Measurements from ENCODE around the gene DNHD1. TPM values are rescaled to one million over a fixed set of nuclear protein-coding genes. Genes with fewer than 3 reads are reported as not detected.

Gene DNHD1
- total and polyA plus RNA-seq, 2 of the 8 experiments (the other 6 are each of a cell fraction or from before 2014, with no cell fraction given): 5.0 to 6.8 TPM

DNA sequence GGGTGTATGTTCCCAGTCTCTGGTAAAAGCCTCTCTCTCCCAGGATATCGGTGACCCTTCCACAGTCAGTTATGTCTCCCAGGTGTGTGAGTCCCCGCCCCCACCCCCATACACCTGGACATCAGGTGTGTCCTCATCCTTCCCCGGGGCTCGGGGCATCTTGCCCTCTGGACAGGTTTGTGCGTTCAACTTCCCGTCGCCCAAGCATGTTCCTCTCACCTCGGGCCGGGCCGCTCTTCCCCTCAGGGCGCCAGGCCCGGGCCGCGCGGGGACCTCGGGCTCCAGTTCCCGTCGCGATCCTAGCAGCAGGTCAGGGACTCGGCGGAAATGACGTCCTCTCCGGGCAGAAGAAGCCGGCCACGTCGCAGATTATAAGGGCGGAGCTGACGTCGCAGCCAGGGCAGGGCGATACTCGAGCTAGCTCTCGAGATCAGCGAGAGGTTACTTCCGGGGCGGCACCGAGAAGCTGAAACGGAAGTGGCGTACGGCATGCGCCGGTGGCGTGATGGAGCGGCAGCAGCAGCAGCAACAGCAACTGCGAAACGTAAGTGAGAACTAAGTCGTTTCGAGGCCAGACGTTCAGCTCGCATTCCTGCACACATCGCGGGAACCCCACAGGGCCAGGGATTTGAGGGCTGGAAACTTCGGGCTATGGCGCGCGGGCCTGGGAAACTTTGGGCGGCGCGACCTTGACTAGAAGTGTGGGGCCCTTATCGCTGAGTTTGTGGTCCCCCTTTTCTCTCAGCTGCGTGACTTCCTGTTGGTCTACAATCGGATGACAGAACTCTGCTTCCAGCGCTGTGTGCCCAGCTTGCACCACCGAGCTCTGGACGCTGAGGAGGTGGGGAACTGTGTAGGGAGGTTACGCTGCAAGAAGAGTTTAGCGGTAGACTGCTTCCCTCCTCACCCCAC is 15.8 kb upstream of the DNHD1 start, which contains the start of the genes ARFIP2 and TIMM10B:
ARFIP2 (minus strand) TSS at position 320 of the 912 bp plus-strand sequence. CDS start 910 bp downstream, outside the sequence.
TIMM10B (plus strand) TSS at position 490 of the 912 bp plus-strand sequence; CDS start at position 506, 16 bp downstream.
- Histone ChIP-seq H3K4me2 (ENCODE audit: insufficient read depth in 1 of 2, low read depth in 2 of 2, low read length in 2 of 2) (peak within 1 kb of the TSS; percentile 97 to 99), H3K23ac (ENCODE audit: insufficient read length) (no peak within 1 kb of the TSS), H3K36me3 (ENCODE audit: control insufficient read depth in 2 of 4, insufficient read depth in 4 of 4, low read length in 3 of 4) (peaks cover 22 to 71% (median 43%) of the 10 kb centered on the region in 4 experiments), H3K4ac (replicated peaks; ENCODE audit: insufficient read length, low read depth, low read length) (peak within 1 kb of the TSS; percentile 41), H2AFZ (ENCODE audit: low read length) (peak within 1 kb of the TSS; percentile 0; the same call in 1 of the 2 replicates), H4K8ac (ENCODE audit: extremely low read depth, insufficient read depth, low read length) (peak within 1 kb of the TSS; percentile 94), H3K9me3 (ENCODE audit: insufficient read depth in 2 of 2, low read depth in 1 of 2, low read length in 1 of 2) (no peaks in the 10 kb centered on the region), H3K18ac (ENCODE audit: extremely low read depth, low read length) (peak within 1 kb of the TSS; percentile 81; the same call in 1 of the 2 replicates), H3K27ac (ENCODE audit: low read depth, low read length) (peak within 1 kb of the TSS; percentile 93), H4K5ac (ENCODE audit: insufficient read length, low read depth, low read length) (peak within 1 kb of the TSS; percentile 74), H4K20me1 (replicated peaks in 1 of 2; ENCODE audit: control insufficient read depth in 1 of 2, insufficient read depth in 2 of 2, low read length in 2 of 2) (peaks cover 1 to 12% of the 10 kb centered on the region in 2 experiments), H4K91ac (replicated peaks; ENCODE audit: insufficient read length, low read length) (peak within 1 kb of the TSS; percentile 78), H3K79me2 (ENCODE audit: control insufficient read depth in 1 of 2, insufficient read depth in 2 of 2, low read length in 2 of 2) (peaks cover 14 to 39% of the 10 kb centered on the region in 2 experiments), H3K23me2 (ENCODE audit: low read depth, low read length) (peaks cover 11% of the 10 kb centered on the region), H2AK5ac (ENCODE audit: low read depth, low read length) (peak within 1 kb of the TSS; percentile 91), H3K4me1 (replicated peaks in 1 of 4; ENCODE audit: control insufficient read depth in 3 of 4, insufficient read depth in 4 of 4, low read length in 3 of 4) (peaks cover 4 to 13% (median 5%) of the 10 kb centered on the region in 4 experiments), H3K4me3 (ENCODE audit: extremely low read depth in 1 of 4, insufficient read depth in 2 of 4, low read depth in 3 of 4, low read length in 4 of 4) (peak within 1 kb of the TSS; percentile 89 to 100 (median 100)), H3K56ac (replicated peaks; ENCODE audit: insufficient read length, low read depth, low read length) (peak within 1 kb of the TSS; percentile 70), H3K14ac (ENCODE audit: insufficient read length) (no peak within 1 kb of the TSS), H2BK15ac (ENCODE audit: low read length) (0 out of 2 replicates have a peak within 1 kb of the TSS, but pooled peaks have one; percentile 67), H3K9ac (replicated peaks in 1 of 4; ENCODE audit: extremely low read depth in 1 of 4, low read depth in 3 of 4, low read length in 3 of 4) (peak within 1 kb of the TSS; percentile 95 to 98 (median 97)), H3K27me3 (replicated peaks in 1 of 4; ENCODE audit: control insufficient read depth in 3 of 4, extremely low read depth in 1 of 4, insufficient read depth in 3 of 4, low read length in 3 of 4) (no peaks in the 10 kb centered on the region), H2BK12ac (ENCODE audit: low read depth, low read length) (peak within 1 kb of the TSS; percentile 94), H2BK120ac (replicated peaks; ENCODE audit: low read depth, low read length) (no peak within 1 kb of the TSS), H2BK20ac (ENCODE audit: low read length) (no peak within 1 kb of the TSS), H3K79me1 (ENCODE audit: low read depth, low read length) (peaks cover 14% of the 10 kb centered on the region), H2BK5ac (ENCODE audit: low read depth, low read length) (peak within 1 kb of the TSS; percentile 92)
- FAIRE-seq (peak; percentile 73), DNase-seq (ENCODE audit: low read depth in 1 of 2, low spot score in 2 of 2) (peak; percentile 84 to 95)
- 2% methylated on average over 61 of the region's 66 CpGs; no CpG with 5 or more reads in 1 of the 2 experiments for WGBS, 2 experiments (ENCODE audit: extremely low coverage in 1 of 2, insufficient coverage in 1 of 2, insufficient read length in 1 of 2, insufficient replicate concordance in 2 of 2, low coverage in 1 of 2, low lambda C conversion rate in 2 of 2, missing lambda C conversion rate in 1 of 2)
- ChIA-PET CTCF (ENCODE audit: partially characterized antibody) (interaction anchor here (0.6 to 2.5 kb wide), 12 partner anchors 9 to 211 kb away, joined by 3 to 12 read pairs (median 4); partner anchors contain the start of gene DNHD1), POLR2A (ENCODE audit: partially characterized antibody) (interaction anchor here (0.5 to 2.2 kb wide), 17 partner anchors 8 to 1484 kb away, joined by 3 to 13 read pairs (median 4); partner anchors contain the start of genes DNHD1, HPX, NLRP10 and SMPD1)
- TF ChIP-seq, protein P1, sequence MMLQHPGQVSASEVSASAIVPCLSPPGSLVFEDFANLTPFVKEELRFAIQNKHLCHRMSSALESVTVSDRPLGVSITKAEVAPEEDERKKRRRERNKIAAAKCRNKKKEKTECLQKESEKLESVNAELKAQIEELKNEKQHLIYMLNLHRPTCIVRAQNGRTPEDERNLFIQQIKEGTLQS (IDR thresholded peaks at IDR 0.05; ENCODE audit: insufficient read depth, low read depth, low read length): no peak
- TF ChIP-seq BACH1 (IDR thresholded peaks at IDR 0.05; ENCODE audit: low read length) (no peak), SUZ12 (IDR thresholded peaks at IDR 0.05; ENCODE audit: low read length) (no peak), RAD21 (IDR thresholded peaks at IDR 0.05 in 1 of 2, conservative IDR thresholded peaks at IDR 0.05 in 1 of 2; ENCODE audit: low read depth in 2 of 2, low read length in 2 of 2) (no peak), ASH2L (IDR thresholded peaks at IDR 0.05; ENCODE audit: low read length) (peak; percentile 67), RXRA (IDR thresholded peaks at IDR 0.05; ENCODE audit: insufficient read depth, low read depth, low read length) (no peak), KDM1A (IDR thresholded peaks at IDR 0.05; ENCODE audit: borderline replicate concordance, low read length) (no peak)
- TF ChIP-seq, protein P2, sequence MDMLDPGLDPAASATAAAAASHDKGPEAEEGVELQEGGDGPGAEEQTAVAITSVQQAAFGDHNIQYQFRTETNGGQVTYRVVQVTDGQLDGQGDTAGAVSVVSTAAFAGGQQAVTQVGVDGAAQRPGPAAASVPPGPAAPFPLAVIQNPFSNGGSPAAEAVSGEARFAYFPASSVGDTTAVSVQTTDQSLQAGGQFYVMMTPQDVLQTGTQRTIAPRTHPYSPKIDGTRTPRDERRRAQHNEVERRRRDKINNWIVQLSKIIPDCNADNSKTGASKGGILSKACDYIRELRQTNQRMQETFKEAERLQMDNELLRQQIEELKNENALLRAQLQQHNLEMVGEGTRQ (IDR thresholded peaks at IDR 0.05; ENCODE audit: low read length): no peak

All from H1 (cell line).